Measurements from ENCODE around the gene RPS6KA1.

GRCh38 chr1:26580116-26580515 lies 50.6 kb downstream of the RPS6KA1 start:
- TF ChIP-seq CTCF (conservative IDR thresholded peaks at IDR 0.05; ENCODE audit: low read length) (no peak), EZH2phosphoT487 (IDR thresholded peaks at IDR 0.05; ENCODE audit: borderline replicate concordance, low read depth, low read length) (no peak)
